GM19099 (cell line): ENCODE measurements around the gene UBR1.

Source experiments
- POLR2A ChIP-seq: IDR thresholded peaks from 3 replicates; pipeline ENCODE4 v1.6.1; 2011; ENCODE audit warnings: low read depth; ENCODE audit not compliant: insufficient read length; ENCODE audit errors: extremely low read depth

Gene UBR1

GRCh38 chr15:43125100-43125661 is 19.3 kb upstream of the UBR1 start:
- no peak for TF ChIP-seq POLR2A

DNA sequence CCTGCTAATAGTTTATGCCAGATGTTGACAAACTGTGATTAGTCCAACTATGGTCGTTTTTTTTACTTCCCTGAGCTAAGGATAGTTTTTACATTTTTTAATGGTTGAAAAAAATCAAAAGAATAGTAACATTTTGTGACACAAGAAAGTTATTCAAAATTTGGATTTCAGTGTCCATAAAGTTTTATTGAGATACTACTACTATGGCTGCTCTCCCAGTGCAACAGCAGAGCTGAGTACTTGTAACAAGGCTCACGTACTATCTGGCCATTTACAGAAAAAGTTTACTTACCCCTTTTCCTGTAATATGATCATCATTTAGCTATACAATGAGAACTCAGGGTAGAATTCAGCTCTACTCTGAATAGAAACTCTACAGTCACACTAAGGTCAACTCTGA is 16.0 kb upstream of the UBR1 start:
- no peak for TF ChIP-seq POLR2A

DNA sequence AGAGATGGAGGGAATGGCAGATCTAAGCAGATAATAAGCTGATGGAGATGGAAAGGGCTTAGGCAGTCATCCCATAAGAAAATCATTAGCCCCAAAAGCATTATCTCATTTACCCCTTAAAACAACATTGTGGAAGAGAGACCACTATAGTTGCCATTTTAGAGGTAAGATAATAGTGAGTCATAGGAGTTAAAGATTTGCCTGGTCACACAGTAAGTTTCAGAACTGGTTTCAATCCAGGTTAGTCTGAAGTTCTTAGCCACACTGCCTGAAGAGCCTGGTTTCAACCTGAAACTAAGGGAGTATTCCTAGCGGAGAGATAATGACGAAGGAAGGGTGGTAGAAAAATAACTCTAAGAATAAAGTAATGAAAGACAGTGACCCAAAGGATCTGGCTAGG is 13.0 kb upstream of the UBR1 start:
- TF ChIP-seq POLR2A: no peak

- no peak for TF ChIP-seq POLR2A
These were observed 12.4 kb upstream of the UBR1 start for GRCh38 chr15:43118286-43118685.

DNA sequence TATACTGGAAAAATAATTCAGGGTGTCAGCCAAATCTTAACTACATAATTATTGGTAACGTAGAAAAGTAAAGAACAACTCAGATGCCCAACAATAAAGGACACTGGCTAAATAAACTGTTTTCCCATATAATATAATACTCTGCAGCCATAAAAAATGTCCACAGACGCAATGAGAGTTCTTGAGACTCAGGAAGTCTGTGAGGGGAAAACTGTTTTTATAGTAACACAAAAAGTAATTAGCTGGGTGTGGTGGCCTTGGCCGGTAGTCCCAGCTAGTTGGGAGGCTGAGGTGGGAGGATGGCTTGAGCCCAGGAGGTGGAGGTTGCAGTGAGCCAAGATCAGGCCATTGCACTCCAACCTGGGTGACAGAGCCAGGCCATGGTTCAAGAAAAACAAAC is 5.5 kb upstream of the UBR1 start:
- TF ChIP-seq POLR2A: no peak

DNA sequence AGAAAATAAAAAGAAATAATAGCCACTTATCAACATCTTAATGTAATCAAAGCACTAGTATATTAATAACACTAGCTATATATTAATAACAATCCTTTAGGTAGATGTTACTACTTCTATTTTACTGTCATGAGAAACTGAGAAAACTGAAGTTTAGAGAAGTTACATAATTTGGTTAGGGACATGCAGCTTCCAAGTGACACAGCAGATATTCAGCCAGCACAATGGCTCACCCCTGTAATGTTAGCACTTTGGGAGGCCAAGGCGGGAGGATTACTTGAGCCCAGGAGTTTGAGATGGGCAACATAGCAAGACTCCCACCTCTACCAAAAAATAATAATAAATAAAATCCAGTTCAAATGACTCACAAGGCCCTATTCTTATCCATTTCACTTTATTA is 1.9 kb upstream of the UBR1 start:
- TF ChIP-seq POLR2A: no peak

- TF ChIP-seq POLR2A: no peak
These were observed 620 bp upstream of the UBR1 start for GRCh38 chr15:43106486-43106829.

GRCh38 chr15:43105077-43105736 is 631 bp downstream of the UBR1 start:
- no peak for TF ChIP-seq POLR2A

DNA sequence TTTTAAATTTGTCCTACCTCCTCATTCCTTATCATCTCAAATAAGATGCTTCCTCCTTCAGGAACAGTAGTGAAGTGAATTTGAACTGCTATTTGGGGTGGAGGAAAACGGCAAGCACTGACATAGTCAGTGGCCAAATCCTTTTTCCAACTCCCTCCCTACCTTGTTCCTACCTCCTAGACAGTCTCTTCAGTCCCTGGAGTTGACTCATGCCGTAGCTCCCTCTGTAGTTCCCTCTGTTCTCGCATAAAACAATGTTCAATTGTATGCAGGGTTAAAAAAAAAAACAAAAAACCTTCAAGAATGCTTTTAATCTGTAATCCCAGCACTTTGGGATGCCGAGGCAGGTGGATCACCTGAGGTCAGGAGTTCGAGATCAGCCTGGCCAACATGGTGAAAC is 1.4 kb downstream of the UBR1 start:
- no peak for TF ChIP-seq POLR2A

DNA sequence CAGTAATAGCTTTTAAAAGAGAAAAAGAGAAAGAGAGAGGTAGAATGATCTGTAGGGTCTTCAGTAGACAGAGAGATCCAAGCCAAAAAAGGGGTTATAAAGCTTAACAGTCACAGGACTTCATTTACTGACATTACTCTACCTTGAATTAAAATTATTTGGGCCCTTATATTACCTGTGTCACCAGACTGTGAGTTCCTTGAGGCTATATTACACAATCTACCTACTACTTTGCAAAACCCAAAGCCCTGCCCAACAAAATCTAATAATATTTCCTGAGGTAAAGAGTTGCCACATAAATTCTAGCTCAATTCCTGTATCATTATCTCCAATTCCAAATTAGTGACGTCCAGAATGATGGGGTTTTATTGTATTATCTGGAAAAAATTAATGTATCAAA is 1.9 kb downstream of the UBR1 start:
- no peak for TF ChIP-seq POLR2A

GRCh38 chr15:43102187-43102586 is 3.7 kb downstream of the UBR1 start:
- no peak for TF ChIP-seq POLR2A

DNA sequence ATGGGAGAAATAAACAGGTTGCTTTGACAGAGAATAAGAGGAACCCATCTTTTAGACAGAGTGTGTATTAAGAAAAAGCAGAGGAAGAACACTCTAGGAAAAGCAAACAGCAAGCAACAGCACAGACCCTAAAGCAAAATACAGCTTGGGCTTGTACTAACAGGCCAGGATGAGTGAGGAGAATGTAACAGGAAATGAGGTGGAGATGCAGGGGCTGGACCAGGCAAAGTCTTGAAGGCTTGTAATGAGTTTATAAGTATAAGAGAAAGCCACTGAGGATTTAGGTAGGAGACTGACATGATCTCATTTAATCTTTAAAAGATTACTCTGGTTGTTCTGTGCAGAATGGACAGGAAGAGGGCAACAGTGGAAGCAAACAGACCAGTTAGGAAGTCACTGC is 4.9 kb downstream of the UBR1 start:
- TF ChIP-seq POLR2A: no peak

DNA sequence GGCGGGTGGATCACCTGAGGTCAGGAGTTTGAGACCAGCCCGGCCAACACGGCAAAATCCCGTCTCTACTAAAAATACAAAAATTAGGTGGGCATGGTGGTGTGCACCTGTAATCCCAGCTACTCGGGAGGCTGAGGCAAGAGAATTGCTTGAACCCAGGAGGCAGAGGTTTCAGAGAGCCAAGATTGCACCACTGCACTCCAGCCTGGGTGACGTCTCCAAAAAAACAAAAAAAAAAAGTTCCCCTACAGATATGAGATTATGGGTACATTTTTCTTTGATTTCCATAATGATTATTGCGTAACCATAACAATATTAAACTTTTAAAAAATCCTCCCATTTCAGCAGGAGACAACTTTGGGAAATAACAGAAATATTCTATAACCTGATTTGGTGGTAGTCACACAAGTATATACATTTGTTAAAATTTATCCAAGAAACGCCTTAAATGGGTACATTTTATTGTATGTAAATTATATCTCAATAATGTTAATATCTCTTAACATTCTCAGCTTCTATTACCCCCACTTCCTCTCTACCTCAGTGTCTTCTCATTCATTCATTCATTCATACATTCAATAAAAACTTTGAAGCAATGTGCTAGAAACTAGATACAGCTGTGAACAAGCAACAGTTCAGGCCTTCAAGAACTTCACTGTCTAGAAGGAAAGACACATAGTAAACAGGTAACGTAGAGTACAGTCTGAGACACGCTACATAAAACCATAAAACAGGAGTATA is 6.6 kb downstream of the UBR1 start:
- TF ChIP-seq POLR2A: no peak

GRCh38 chr15:43096411-43096810 is 9.4 kb downstream of the UBR1 start:
- no peak for TF ChIP-seq POLR2A

- no peak for TF ChIP-seq POLR2A
These were observed 10.0 kb downstream of the UBR1 start for GRCh38 chr15:43095708-43096347.

- TF ChIP-seq POLR2A: no peak
These were observed 10.6 kb downstream of the UBR1 start for GRCh38 chr15:43095243-43095642.
